OCI-LY7 (cell line): ENCODE data around the gene FOXL1.

Source experiments
- EZH2phosphoT487 ChIP-seq: fragments of 200-600 bp; sonication (generic); IDR thresholded peaks from 2 replicates; pipeline ENCODE4 v1.6.1; 2018; ENCODE audit warnings: low read depth, borderline replicate concordance, mild to moderate bottlenecking, mixed run types, antibody characterized with exemption, low read length, moderate library complexity, mixed read lengths
- TF ChIP-seq, protein P1 (sequence below): fragments of 200-600 bp; sonication (generic); conservative IDR thresholded peaks from 2 replicates; pipeline ENCODE4 v1.5.1; 2014; ENCODE audit warnings: mild to moderate bottlenecking, antibody characterized with exemption, low read length, moderate library complexity, mixed read lengths

DNA sequence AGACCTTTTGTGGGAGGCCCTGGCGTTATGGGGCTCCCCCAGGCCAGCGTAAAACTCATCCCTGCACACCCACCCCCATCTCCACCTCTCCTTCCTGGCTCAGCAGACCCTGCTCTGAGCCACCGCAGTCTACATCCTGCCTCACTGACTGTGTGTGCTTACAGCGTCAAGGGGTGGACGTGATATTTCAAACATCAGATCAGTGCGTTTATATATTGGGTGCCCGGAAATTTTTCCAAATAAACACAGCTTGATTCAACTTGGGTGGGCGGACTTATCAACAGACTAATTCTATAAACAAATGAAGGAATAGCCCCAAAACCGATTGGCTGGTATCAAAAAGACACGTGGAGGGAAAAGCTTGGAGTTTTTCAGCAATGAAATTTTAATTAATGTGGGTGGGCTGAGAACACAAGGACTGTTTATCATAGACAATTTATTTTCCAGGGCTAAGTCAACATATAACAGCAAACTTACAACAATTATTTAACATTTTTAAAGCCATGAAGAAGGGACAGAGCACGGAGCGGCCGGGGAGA is at the start of gene FOXL1:
- TF ChIP-seq, protein P1, sequence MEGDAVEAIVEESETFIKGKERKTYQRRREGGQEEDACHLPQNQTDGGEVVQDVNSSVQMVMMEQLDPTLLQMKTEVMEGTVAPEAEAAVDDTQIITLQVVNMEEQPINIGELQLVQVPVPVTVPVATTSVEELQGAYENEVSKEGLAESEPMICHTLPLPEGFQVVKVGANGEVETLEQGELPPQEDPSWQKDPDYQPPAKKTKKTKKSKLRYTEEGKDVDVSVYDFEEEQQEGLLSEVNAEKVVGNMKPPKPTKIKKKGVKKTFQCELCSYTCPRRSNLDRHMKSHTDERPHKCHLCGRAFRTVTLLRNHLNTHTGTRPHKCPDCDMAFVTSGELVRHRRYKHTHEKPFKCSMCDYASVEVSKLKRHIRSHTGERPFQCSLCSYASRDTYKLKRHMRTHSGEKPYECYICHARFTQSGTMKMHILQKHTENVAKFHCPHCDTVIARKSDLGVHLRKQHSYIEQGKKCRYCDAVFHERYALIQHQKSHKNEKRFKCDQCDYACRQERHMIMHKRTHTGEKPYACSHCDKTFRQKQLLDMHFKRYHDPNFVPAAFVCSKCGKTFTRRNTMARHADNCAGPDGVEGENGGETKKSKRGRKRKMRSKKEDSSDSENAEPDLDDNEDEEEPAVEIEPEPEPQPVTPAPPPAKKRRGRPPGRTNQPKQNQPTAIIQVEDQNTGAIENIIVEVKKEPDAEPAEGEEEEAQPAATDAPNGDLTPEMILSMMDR, result no peak
- no peak for TF ChIP-seq EZH2phosphoT487
